ENCODE measurements around the gene RIN1.

RIN1 gene

GRCh38 chr11:66291303-66291705 lies 44.9 kb downstream of the RIN1 start:
- DNase-seq = no peak
- in situ Hi-C loops (cut with HindIII; ENCODE audit: low pct_ligation_motif_present, low sequenced_read_pairs) = no loop called here

GRCh38 chr11:66290330-66290621 lies 46.0 kb downstream of the RIN1 start:
- H3K4me3 ChIP-seq (ENCODE audit: low read depth, low read length) = no peak overlapping the region
- in situ Hi-C loops (cut with HindIII; ENCODE audit: low pct_ligation_motif_present, low sequenced_read_pairs) = no loop called here
- no peak overlapping the region for H3K27ac ChIP-seq

More at GRCh38 chr11:66291303-66291705, 44.9 kb downstream of the RIN1 start:
- Histone ChIP-seq H3K36me3 (replicated peaks) (peaks cover 7% of the 10 kb centered on the region), H3K27ac (no peak overlapping the region), H3K27me3 (replicated peaks) (peaks cover 19% of the 10 kb centered on the region), H3K4me3 (ENCODE audit: low read depth, low read length) (no peak overlapping the region)
- no peak for TF ChIP-seq CTCF (IDR thresholded peaks at IDR 0.05; ENCODE audit: low read depth, low read length, missing control alignments)

GRCh38 chr11:66289548-66290329 lies 46.5 kb downstream of the RIN1 start:
- peaks cover 9% of the 10 kb centered on the region for H3K36me3 ChIP-seq (replicated peaks)
- peak overlapping the region; percentile 72 for H3K4me3 ChIP-seq (ENCODE audit: low read depth, low read length)
- no peak for DNase-seq
- H3K27me3 ChIP-seq (replicated peaks) = peaks cover 19% of the 10 kb centered on the region
- peak overlapping the region; percentile 97 for H3K27ac ChIP-seq
- TF ChIP-seq CTCF (IDR thresholded peaks at IDR 0.05; ENCODE audit: low read depth, low read length, missing control alignments) = no peak
- in situ Hi-C loops (cut with HindIII; ENCODE audit: low pct_ligation_motif_present, low sequenced_read_pairs) = no loop called here

More at GRCh38 chr11:66290330-66290621, 46.0 kb downstream of the RIN1 start:
- TF ChIP-seq CTCF (IDR thresholded peaks at IDR 0.05; ENCODE audit: low read depth, low read length, missing control alignments) = no peak
- Histone ChIP-seq H3K27me3 (replicated peaks) (peaks cover 19% of the 10 kb centered on the region), H3K36me3 (replicated peaks) (peaks cover 9% of the 10 kb centered on the region)
- no peak for DNase-seq

- Histone ChIP-seq H3K36me3 (replicated peaks) (peaks cover 12% of the 10 kb centered on the region), H3K27ac (peak within 1 kb of the TSS; percentile 97), H3K27me3 (replicated peaks) (peaks cover 19% of the 10 kb centered on the region), H3K4me3 (ENCODE audit: low read depth, low read length) (peak within 1 kb of the TSS; percentile 72)
- no peak for TF ChIP-seq CTCF (IDR thresholded peaks at IDR 0.05; ENCODE audit: low read depth, low read length, missing control alignments)
- in situ Hi-C loops (cut with HindIII; ENCODE audit: low pct_ligation_motif_present, low sequenced_read_pairs) = no loop called here
- peak; percentile 100 for DNase-seq
Measured at GRCh38 chr11:66288671-66289547, 47.3 kb downstream of the RIN1 start, which contains the start of gene YIF1A. Gene YIF1A, minus strand, starts transcription at chr11:66289143. Its CDS starts 158 bp downstream, at chr11:66288985.

- Histone ChIP-seq H3K27me3 (replicated peaks) (peaks cover 18% of the 10 kb centered on the region), H3K4me3 (ENCODE audit: low read depth, low read length) (peak overlapping the region; percentile 72), H3K36me3 (replicated peaks) (peaks cover 15% of the 10 kb centered on the region), H3K27ac (peak overlapping the region; percentile 97)
- TF ChIP-seq CTCF (IDR thresholded peaks at IDR 0.05; ENCODE audit: low read depth, low read length, missing control alignments) = no peak
- no peak for DNase-seq
- in situ Hi-C loops (cut with HindIII; ENCODE audit: low pct_ligation_motif_present, low sequenced_read_pairs) = no loop called here
Measured at GRCh38 chr11:66287889-66288670, 48.2 kb downstream of the RIN1 start.

Measured in brain microvascular endothelial cell (primary cell).